ENCODE results near the gene SUMO3.
A peak's percentile ranks its signal among the peaks of the same experiment; 100 is the strongest.

Gene SUMO3

GRCh38 chr21:44849616-44850130 is 31.8 kb upstream of the SUMO3 start:
- DNase-seq = no peak
- Histone ChIP-seq H2AK5ac (ENCODE audit: low read length) (no peak overlapping the region), H3K4me2 (ENCODE audit: low read length) (no peak overlapping the region), H2BK15ac (replicated peaks; ENCODE audit: low read depth) (no peak overlapping the region), H3K27me3 (ENCODE audit: insufficient read depth, low read length, poor library complexity) (no peaks in the 10 kb centered on the region), H3K18ac (ENCODE audit: low read length) (no peak overlapping the region), H3K56ac (ENCODE audit: low read length) (no peak overlapping the region), H4K8ac (ENCODE audit: low read depth, low read length) (no peak overlapping the region), H3K4ac (ENCODE audit: low read depth, low read length) (no peak overlapping the region), H2BK120ac (ENCODE audit: low read depth, low read length) (no peak overlapping the region), H4K5ac (ENCODE audit: low read length) (no peak overlapping the region), H3K27ac (ENCODE audit: low read depth, low read length) (no peak overlapping the region), H3K79me1 (ENCODE audit: low read length) (peaks cover 9% of the 10 kb centered on the region), H3K23ac (ENCODE audit: low read length) (no peak overlapping the region), H3K4me1 (ENCODE audit: control insufficient read depth, low read depth, low read length) (no peaks in the 10 kb centered on the region), H3K79me2 (ENCODE audit: control insufficient read depth, insufficient read depth, low read length) (peaks cover 5% of the 10 kb centered on the region), H3K9ac (ENCODE audit: low read length) (no peak overlapping the region), H3K4me3 (ENCODE audit: low read length) (no peak overlapping the region), H3K36me3 (ENCODE audit: control insufficient read depth, insufficient read depth, low read length) (peaks cover 9% of the 10 kb centered on the region), H2BK5ac (ENCODE audit: low read length) (no peak overlapping the region)
- WGBS (ENCODE audit: extremely low coverage, insufficient coverage, low lambda C conversion rate) = no CpG with 5 or more reads among the region's 12 CpGs

- H3K4me1 ChIP-seq (ENCODE audit: control insufficient read depth, low read depth, low read length) = no peaks in the 10 kb centered on the region
- WGBS (ENCODE audit: extremely low coverage, insufficient coverage, low lambda C conversion rate) = no CpG with 5 or more reads among the region's 36 CpGs
- peaks cover 7% of the 10 kb centered on the region for H3K79me1 ChIP-seq (ENCODE audit: low read length)
- H4K5ac ChIP-seq (ENCODE audit: low read length) = no peak overlapping the region
- H2BK120ac ChIP-seq (ENCODE audit: low read depth, low read length) = no peak overlapping the region
- no peak overlapping the region for H2AK5ac ChIP-seq (ENCODE audit: low read length)
- no peak overlapping the region for H3K56ac ChIP-seq (ENCODE audit: low read length)
- H3K79me2 ChIP-seq (ENCODE audit: control insufficient read depth, insufficient read depth, low read length) = peaks cover 5% of the 10 kb centered on the region
- no peak overlapping the region for H3K4me2 ChIP-seq (ENCODE audit: low read length)
- H3K27me3 ChIP-seq (ENCODE audit: insufficient read depth, low read length, poor library complexity) = no peaks in the 10 kb centered on the region
- H2BK15ac ChIP-seq (replicated peaks; ENCODE audit: low read depth) = no peak overlapping the region
- H3K23ac ChIP-seq (ENCODE audit: low read length) = no peak overlapping the region
- no peak overlapping the region for H2BK5ac ChIP-seq (ENCODE audit: low read length)
- no peak overlapping the region for H3K4me3 ChIP-seq (ENCODE audit: low read length)
- peaks cover 8% of the 10 kb centered on the region for H3K36me3 ChIP-seq (ENCODE audit: control insufficient read depth, insufficient read depth, low read length)
- no peak overlapping the region for H3K4ac ChIP-seq (ENCODE audit: low read depth, low read length)
- no peak overlapping the region for H3K18ac ChIP-seq (ENCODE audit: low read length)
- H3K27ac ChIP-seq (ENCODE audit: low read depth, low read length) = no peak overlapping the region
- no peak overlapping the region for H3K9ac ChIP-seq (ENCODE audit: low read length)
- DNase-seq = no peak
- no peak overlapping the region for H4K8ac ChIP-seq (ENCODE audit: low read depth, low read length)
These were observed 31.1 kb upstream of the SUMO3 start for GRCh38 chr21:44848821-44849521.

GRCh38 chr21:44847261-44848056 is 29.6 kb upstream of the SUMO3 start:
- no peaks in the 10 kb centered on the region for H3K79me2 ChIP-seq (ENCODE audit: control insufficient read depth, insufficient read depth, low read length)
- no peaks in the 10 kb centered on the region for H3K4me1 ChIP-seq (ENCODE audit: control insufficient read depth, low read depth, low read length)
- H2BK5ac ChIP-seq (ENCODE audit: low read length) = no peak overlapping the region
- H4K8ac ChIP-seq (ENCODE audit: low read depth, low read length) = no peak overlapping the region
- H3K56ac ChIP-seq (ENCODE audit: low read length) = no peak overlapping the region
- H3K18ac ChIP-seq (ENCODE audit: low read length) = no peak overlapping the region
- H3K9ac ChIP-seq (ENCODE audit: low read length) = no peak overlapping the region
- WGBS (ENCODE audit: extremely low coverage, insufficient coverage, low lambda C conversion rate) = no CpG with 5 or more reads among the region's 24 CpGs
- no peak overlapping the region for H3K27ac ChIP-seq (ENCODE audit: low read depth, low read length)
- no peak overlapping the region for H3K4ac ChIP-seq (ENCODE audit: low read depth, low read length)
- no peak overlapping the region for H4K5ac ChIP-seq (ENCODE audit: low read length)
- DNase-seq = no peak
- H2BK120ac ChIP-seq (ENCODE audit: low read depth, low read length) = no peak overlapping the region
- no peak overlapping the region for H3K4me3 ChIP-seq (ENCODE audit: low read length)
- H2AK5ac ChIP-seq (ENCODE audit: low read length) = no peak overlapping the region
- H3K23ac ChIP-seq (ENCODE audit: low read length) = peak overlapping the region; percentile 85
- no peak overlapping the region for H3K4me2 ChIP-seq (ENCODE audit: low read length)
- no peak overlapping the region for H2BK15ac ChIP-seq (replicated peaks; ENCODE audit: low read depth)
- H3K36me3 ChIP-seq (ENCODE audit: control insufficient read depth, insufficient read depth, low read length) = peaks cover 8% of the 10 kb centered on the region
- no peaks in the 10 kb centered on the region for H3K79me1 ChIP-seq (ENCODE audit: low read length)
- no peaks in the 10 kb centered on the region for H3K27me3 ChIP-seq (ENCODE audit: insufficient read depth, low read length, poor library complexity)

- Histone ChIP-seq H3K27me3 (ENCODE audit: insufficient read depth, low read length, poor library complexity) (no peaks in the 10 kb centered on the region), H3K27ac (ENCODE audit: low read depth, low read length) (no peak overlapping the region), H3K79me2 (ENCODE audit: control insufficient read depth, insufficient read depth, low read length) (no peaks in the 10 kb centered on the region), H3K79me1 (ENCODE audit: low read length) (no peaks in the 10 kb centered on the region), H3K36me3 (ENCODE audit: control insufficient read depth, insufficient read depth, low read length) (peaks cover 8% of the 10 kb centered on the region), H3K56ac (ENCODE audit: low read length) (peak overlapping the region; percentile 10), H3K4me1 (ENCODE audit: control insufficient read depth, low read depth, low read length) (no peaks in the 10 kb centered on the region), H2BK120ac (ENCODE audit: low read depth, low read length) (no peak overlapping the region), H3K18ac (ENCODE audit: low read length) (no peak overlapping the region), H3K9ac (ENCODE audit: low read length) (peak overlapping the region; percentile 30), H3K4me2 (ENCODE audit: low read length) (no peak overlapping the region), H2AK5ac (ENCODE audit: low read length) (no peak overlapping the region), H3K23ac (ENCODE audit: low read length) (peak overlapping the region; percentile 85), H3K4me3 (ENCODE audit: low read length) (no peak overlapping the region), H3K4ac (ENCODE audit: low read depth, low read length) (no peak overlapping the region), H2BK5ac (ENCODE audit: low read length) (no peak overlapping the region), H4K8ac (ENCODE audit: low read depth, low read length) (no peak overlapping the region), H2BK15ac (replicated peaks; ENCODE audit: low read depth) (no peak overlapping the region), H4K5ac (ENCODE audit: low read length) (no peak overlapping the region)
- DNase-seq = no peak
- no CpG with 5 or more reads among the region's 27 CpGs for WGBS (ENCODE audit: extremely low coverage, insufficient coverage, low lambda C conversion rate)
These were observed 28.8 kb upstream of the SUMO3 start for GRCh38 chr21:44846485-44847260.

GRCh38 chr21:44846224-44846484 is 28.3 kb upstream of the SUMO3 start:
- no peak for DNase-seq
- no peak overlapping the region for H3K27ac ChIP-seq (ENCODE audit: low read depth, low read length)
- no peak overlapping the region for H2BK15ac ChIP-seq (replicated peaks; ENCODE audit: low read depth)
- H3K79me1 ChIP-seq (ENCODE audit: low read length) = no peaks in the 10 kb centered on the region
- no peak overlapping the region for H2BK5ac ChIP-seq (ENCODE audit: low read length)
- no peak overlapping the region for H3K23ac ChIP-seq (ENCODE audit: low read length)
- H3K79me2 ChIP-seq (ENCODE audit: control insufficient read depth, insufficient read depth, low read length) = no peaks in the 10 kb centered on the region
- H3K9ac ChIP-seq (ENCODE audit: low read length) = peak overlapping the region; percentile 55
- H3K18ac ChIP-seq (ENCODE audit: low read length) = no peak overlapping the region
- no peak overlapping the region for H2AK5ac ChIP-seq (ENCODE audit: low read length)
- peaks cover 8% of the 10 kb centered on the region for H3K36me3 ChIP-seq (ENCODE audit: control insufficient read depth, insufficient read depth, low read length)
- no peak overlapping the region for H3K4ac ChIP-seq (ENCODE audit: low read depth, low read length)
- no peaks in the 10 kb centered on the region for H3K4me1 ChIP-seq (ENCODE audit: control insufficient read depth, low read depth, low read length)
- whole genome bisulfite sequencing (ENCODE audit: extremely low coverage, insufficient coverage, low lambda C conversion rate) = no CpG with 5 or more reads among the region's 1 CpG
- no peak overlapping the region for H4K5ac ChIP-seq (ENCODE audit: low read length)
- H3K4me3 ChIP-seq (ENCODE audit: low read length) = no peak overlapping the region
- H3K56ac ChIP-seq (ENCODE audit: low read length) = peak overlapping the region; percentile 73
- peak overlapping the region; percentile 32 for H3K4me2 ChIP-seq (ENCODE audit: low read length)
- no peak overlapping the region for H2BK120ac ChIP-seq (ENCODE audit: low read depth, low read length)
- H3K27me3 ChIP-seq (ENCODE audit: insufficient read depth, low read length, poor library complexity) = no peaks in the 10 kb centered on the region
- no peak overlapping the region for H4K8ac ChIP-seq (ENCODE audit: low read depth, low read length)

Data from mesendoderm (in vitro differentiated cells).